ENCODE measurements around the gene TSEN34. TPM values are rescaled to one million over a fixed set of nuclear protein-coding genes. Genes with fewer than 3 reads are reported as not detected.

The TSEN34 gene
- total RNA-seq, 1 experiment from 2014 or later = 122 TPM

GRCh38 chr19:54204767-54205468, 13.8 kb downstream of the TSEN34 start:
- Histone ChIP-seq H3K36me3 (ENCODE audit: low read depth, low read length) (peaks cover 74% of the 10 kb centered on the region), H3K4me3 (ENCODE audit: low read length) (peak overlapping the region; percentile 96), H3K9ac (ENCODE audit: low read length) (no peak overlapping the region), H4K20me1 (ENCODE audit: low read length) (peaks cover 89% of the 10 kb centered on the region), H3K9me2 (replicated peaks; ENCODE audit: low read length) (no peaks in the 10 kb centered on the region), H3K9me3 (ENCODE audit: low read length) (no peaks in the 10 kb centered on the region), H3K4me1 (ENCODE audit: insufficient read depth, low read length) (peaks cover 64% of the 10 kb centered on the region), H3K4me2 (ENCODE audit: low read length) (peak overlapping the region; percentile 93), H2AFZ (ENCODE audit: low read length) (no peak overlapping the region), H3K27me3 (ENCODE audit: low read length) (no peaks in the 10 kb centered on the region), H3K27ac (ENCODE audit: low read length) (no peak overlapping the region), H3K79me2 (ENCODE audit: low read length) (peaks cover 82% of the 10 kb centered on the region), H3F3A (ENCODE audit: low read length, unreplicated experiment) (peaks cover 51% of the 10 kb centered on the region)
- intact Hi-C loops (cut with micrococcal nuclease) = loop anchor here (5.0 kb wide), 1 partner anchor 43 kb away; no protein-coding TSS in a partner anchor
- no TSS peak for BruUV-seq (replicated peaks)
- no peak for TF ChIP-seq EZH2phosphoT487 (IDR thresholded peaks at IDR 0.05; ENCODE audit: borderline replicate concordance, low read length)
- no peak for TF ChIP-seq EZH2 (IDR thresholded peaks at IDR 0.05; ENCODE audit: low read length, unreplicated experiment)
- TF ChIP-seq CTCF (conservative IDR thresholded peaks at IDR 0.05; ENCODE audit: low read depth, low read length) = no peak
- POLR2A ChIA-PET (ENCODE audit: unreplicated experiment) = interaction anchor here (1.6 kb wide), 1 partner anchor 15 kb away, joined by 5 read pairs; the partner anchor contains the start of gene MBOAT7
- DNase-seq (no peak), ATAC-seq (no peak)
- CTCF ChIA-PET = no interaction called here

GRCh38 chr19:54206030-54206830, 15.1 kb downstream of the TSEN34 start:
- ChIA-PET CTCF (no interaction called here), POLR2A (ENCODE audit: unreplicated experiment) (interaction anchor here (0.6 to 1.6 kb wide), 2 partner anchors 16 to 386 kb away, joined by 5 to 24 read pairs; partner anchors contain the start of gene MBOAT7)
- TF ChIP-seq EZH2 (IDR thresholded peaks at IDR 0.05; ENCODE audit: low read length, unreplicated experiment) (no peak), EZH2phosphoT487 (IDR thresholded peaks at IDR 0.05; ENCODE audit: borderline replicate concordance, low read length) (no peak), CTCF (conservative IDR thresholded peaks at IDR 0.05; ENCODE audit: low read depth, low read length) (no peak)
- H3K9me2 ChIP-seq (replicated peaks; ENCODE audit: low read length) = no peaks in the 10 kb centered on the region
- H3K4me1 ChIP-seq (ENCODE audit: insufficient read depth, low read length) = peaks cover 65% of the 10 kb centered on the region
- H3K79me2 ChIP-seq (ENCODE audit: low read length) = peaks cover 77% of the 10 kb centered on the region
- H3K9me3 ChIP-seq (ENCODE audit: low read length) = no peaks in the 10 kb centered on the region
- H4K20me1 ChIP-seq (ENCODE audit: low read length) = peaks cover 96% of the 10 kb centered on the region
- H3K27me3 ChIP-seq (ENCODE audit: low read length) = no peaks in the 10 kb centered on the region
- peaks cover 51% of the 10 kb centered on the region for H3F3A ChIP-seq (ENCODE audit: low read length, unreplicated experiment)
- H3K4me2 ChIP-seq (ENCODE audit: low read length) = no peak overlapping the region
- no peak overlapping the region for H3K27ac ChIP-seq (ENCODE audit: low read length)
- no peak overlapping the region for H2AFZ ChIP-seq (ENCODE audit: low read length)
- H3K4me3 ChIP-seq (ENCODE audit: low read length) = no peak overlapping the region
- peaks cover 77% of the 10 kb centered on the region for H3K36me3 ChIP-seq (ENCODE audit: low read depth, low read length)
- no peak for ATAC-seq
- H3K9ac ChIP-seq (ENCODE audit: low read length) = no peak overlapping the region
- DNase-seq = no peak
- intact Hi-C loops (cut with micrococcal nuclease) = no loop called here
- BruUV-seq (replicated peaks) = no TSS peak
